IMR-90 (cell line): Measurements from ENCODE around the gene MICU1.

ENCODE experiments used
- BHLHE40 ChIP-seq: fragments of 150-350 bp; IDR thresholded peaks from 2 replicates; pipeline ENCODE4 v1.6.1; 2016; ENCODE audit warnings: mild to moderate bottlenecking, low read depth, low read length
- CEBPB ChIP-seq: IDR thresholded peaks from 2 replicates; pipeline ENCODE4 v1.6.1; 2012; ENCODE audit warnings: low read depth, low read length, improper control_type of control experiment
- CTCF ChIP-seq: conservative IDR thresholded peaks from 2 replicates; pipeline ENCODE4 v1.5.1; 2012; ENCODE audit warnings: mild to moderate bottlenecking, low read depth, low read length, improper control_type of control experiment
- FOS ChIP-seq: fragments of 150-350 bp; IDR thresholded peaks from 2 replicates; pipeline ENCODE4 v1.6.1; 2016; ENCODE audit warnings: low read depth, low read length
- MXI1 ChIP-seq: IDR thresholded peaks from 2 replicates; pipeline ENCODE4 v1.6.1; 2012; ENCODE audit warnings: low read depth, mild to moderate bottlenecking, low read length, moderate library complexity, borderline replicate concordance
- NFE2L2 ChIP-seq: fragments of 150-350 bp; IDR thresholded peaks from 2 replicates; pipeline ENCODE4 v1.6.1; 2016; ENCODE audit warnings: low read depth, mild to moderate bottlenecking, low read length
- POLR2A ChIP-seq: IDR thresholded peaks from 2 replicates; pipeline ENCODE4 v1.6.1; 2012; ENCODE audit warnings: mild to moderate bottlenecking, low read depth, low read length
- RAD21 ChIP-seq: IDR thresholded peaks from 2 replicates; pipeline ENCODE4 v1.6.1; 2012; ENCODE audit warnings: low read length, improper control_type of control experiment
- RFX5 ChIP-seq: IDR thresholded peaks from 2 replicates; pipeline ENCODE4 v1.8.0; 2012; ENCODE audit warnings: low read depth, mild to moderate bottlenecking, low read length, moderate library complexity
- SMC3 ChIP-seq: fragments of 150-350 bp; IDR thresholded peaks from 2 replicates; pipeline ENCODE4 v1.6.1; 2016; ENCODE audit warnings: low read depth, mild to moderate bottlenecking, antibody characterized with exemption, low read length, moderate library complexity

GRCh38 chr10:72545546-72545945 is 80.3 kb downstream of the MICU1 start:
- no peak for TF ChIP-seq CTCF
- no peak for TF ChIP-seq POLR2A
- no peak for TF ChIP-seq RFX5
- TF ChIP-seq CEBPB: no peak
- no peak for TF ChIP-seq MXI1
- TF ChIP-seq FOS: no peak
- TF ChIP-seq RAD21: no peak
- no peak for TF ChIP-seq BHLHE40
- TF ChIP-seq SMC3: no peak
- no peak for TF ChIP-seq NFE2L2
